Posterior vena cava (tissue), 2 donors: ENCODE data around the gene GTF2H3. TPM values are rescaled to one million over a fixed set of nuclear protein-coding genes. Genes with fewer than 3 reads are reported as not detected.

Experiments used
- DNase-seq: peaks from one replicate; pipeline ENCODE4 v3.0.0-alpha.2; 2020; ENCODE audit warnings: low spot score
- intact Hi-C, 2 donors: fragments of 100-400 bp; cut with DNase I; formaldehyde crosslinking; loops; one replicate each; pipeline versions ENCODE4 v1.14.1 to v1.14.2; 2022 to 2023
- total RNA-seq, 2 donors: library from RNA; stranded (reverse); fragmentation: NEBNext Ultra II Directional; extraction: Animal tissue kit (Norgen Biotek cat#: 25700); gene quantifications; one replicate each; pipeline ENCODE4 v1.2.1, GENCODE V29; 2021
- donor health status: DM: yes; HTN: yes; CAD: no.
- donor health status: DM: yes; HTN: yes; CAD: no.

GTF2H3 gene
- total RNA-seq, 2 donors from 2014 or later = 20.9 TPM

- intact Hi-C loops = no loop called here
- no peak for DNase-seq
Measured at GRCh38 chr12:123690191-123690840, 56.7 kb downstream of the GTF2H3 start.

GRCh38 chr12:123696207-123696606 is 62.6 kb downstream of the GTF2H3 start:
- intact Hi-C loops = no loop called here
- no peak for DNase-seq

GRCh38 chr12:123696646-123697045 is 63.0 kb downstream of the GTF2H3 start:
- no peak for DNase-seq

GRCh38 chr12:123705935-123706334 is 72.3 kb downstream of the GTF2H3 start:
- intact Hi-C loops = no loop called here
- DNase-seq = no peak

More at GRCh38 chr12:123696646-123697045, 63.0 kb downstream of the GTF2H3 start:
- intact Hi-C loops = no loop called here

GRCh38 chr12:123707466-123707865 is 73.8 kb downstream of the GTF2H3 start:
- intact Hi-C loops = no loop called here
- no peak for DNase-seq

Other genes with a start within 250 kb of the GTF2H3 start
- 10 to 100 TPM; 52.2 to 56.1 TPM for gene KMT5A, start 249.7 kb upstream of the GTF2H3 start, total RNA-seq
- gene RILPL2, start 197.1 kb upstream of the GTF2H3 start, total RNA-seq = 1 to 10 TPM; 4.8 to 5.3 TPM
- gene SNRNP35, start 175.7 kb upstream of the GTF2H3 start, total RNA-seq = 10 to 100 TPM; 11.9 to 16.9 TPM
- 10 to 100 TPM; 20.7 to 23.4 TPM for gene RILPL1, start 100.1 kb upstream of the GTF2H3 start, total RNA-seq
- gene TMED2, start 49.3 kb upstream of the GTF2H3 start, total RNA-seq = 100 to 1,000 TPM; 213 to 222 TPM
- gene DDX55, start 31.7 kb upstream of the GTF2H3 start, total RNA-seq = 10 to 100 TPM in 1 of 2 donors, 1 to 10 TPM in 1; 9.8 to 19.8 TPM
- 10 to 100 TPM; 36.7 to 37.4 TPM for gene EIF2B1, start 143 bp upstream of the GTF2H3 start, total RNA-seq
- gene TCTN2, start 37.3 kb downstream of the GTF2H3 start, total RNA-seq = 1 to 10 TPM; 7.6 to 7.8 TPM
- 10 to 100 TPM; 20.2 to 20.7 TPM for gene ATP6V0A2, start 78.5 kb downstream of the GTF2H3 start, total RNA-seq
- gene DNAH10, start 128.5 kb downstream of the GTF2H3 start, total RNA-seq = not detected